ENCODE measurements around the gene ESF1.

The ESF1 gene

DNA sequence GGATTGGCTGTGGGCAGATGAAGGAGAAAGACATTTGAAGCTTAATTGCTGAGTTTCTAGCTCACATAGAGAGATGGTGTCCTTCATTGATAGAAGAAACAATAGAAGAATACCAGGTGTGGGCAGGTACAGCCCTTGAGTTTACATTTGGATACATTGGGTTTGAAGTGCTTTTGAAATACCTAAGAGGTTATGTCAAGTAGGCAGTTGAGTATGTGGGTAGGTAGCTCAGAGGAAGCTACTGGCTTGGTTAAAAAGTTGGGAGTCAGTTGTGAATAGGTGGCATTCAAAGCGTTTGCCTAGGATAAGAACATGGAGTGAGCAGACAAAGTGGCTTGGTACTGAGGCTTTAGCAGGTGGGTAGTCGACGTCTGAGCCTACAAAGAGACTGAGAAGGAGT is 25.1 kb upstream of the ESF1 start:
- Histone ChIP-seq H3K4me3 (ENCODE audit: low read depth, low read length) (no peak overlapping the region), H3K4me1 (ENCODE audit: control insufficient read depth, insufficient read depth, low read length) (no peaks in the 10 kb centered on the region), H3K27ac (ENCODE audit: extremely low read depth, low read depth, low read length) (no peak overlapping the region), H3K36me3 (ENCODE audit: control insufficient read depth in 2 of 2, insufficient read depth in 1 of 2, low read length in 2 of 2) (peaks cover 57 to 95% of the 10 kb centered on the region in 2 experiments), H3K9me3 (ENCODE audit: control insufficient read depth, insufficient read depth, low read depth, low read length) (no peaks in the 10 kb centered on the region)
- TF ChIP-seq KLF7 (tag by site-specific recombination; IDR thresholded peaks at IDR 0.05; ENCODE audit: borderline replicate concordance): no peak
- no peak for TF ChIP-seq ZNF776 (tag by site-specific recombination; IDR thresholded peaks at IDR 0.05; ENCODE audit: borderline replicate concordance)
- TF ChIP-seq ZNF391 (tag by site-specific recombination; IDR thresholded peaks at IDR 0.05; ENCODE audit: borderline replicate concordance, low read depth): no peak
- no peak for TF ChIP-seq ZNF530 (tag by site-specific recombination; IDR thresholded peaks at IDR 0.05; ENCODE audit: low read depth)
- no peak for TF ChIP-seq SETDB1 (IDR thresholded peaks at IDR 0.05; ENCODE audit: insufficient read length, low read length)
- CTCF ChIA-PET: interaction anchor here (2.0 kb wide), 1 partner anchor 10 kb away, joined by 10 read pairs; no protein-coding TSS in a partner anchor
- POLR2A ChIA-PET: no interaction called here

DNA sequence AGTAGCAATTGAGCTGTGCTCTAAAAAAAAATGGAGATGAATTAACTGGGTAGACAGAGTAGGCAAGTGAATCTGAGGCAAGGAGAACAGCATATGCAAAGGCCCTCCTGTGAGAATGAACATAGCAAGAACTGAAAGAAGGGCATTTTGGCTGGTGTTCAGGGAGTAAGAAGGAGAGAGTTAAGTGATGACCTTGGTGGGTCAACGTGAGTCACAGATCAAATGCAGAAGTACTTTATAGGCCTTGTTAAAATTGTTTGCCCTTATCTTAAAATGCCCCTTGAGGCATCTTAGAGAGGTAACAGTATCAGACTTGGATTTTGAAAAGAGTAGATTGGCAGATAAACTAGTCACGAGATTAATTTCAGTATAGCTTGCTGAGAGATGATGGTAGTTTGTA is 24.7 kb upstream of the ESF1 start:
- H3K27ac ChIP-seq (ENCODE audit: extremely low read depth, low read depth, low read length): no peak overlapping the region
- ChIA-PET CTCF (interaction anchor here (2.0 kb wide), 1 partner anchor 11 kb away, joined by 10 read pairs; no protein-coding TSS in a partner anchor), POLR2A (no interaction called here)

DNA sequence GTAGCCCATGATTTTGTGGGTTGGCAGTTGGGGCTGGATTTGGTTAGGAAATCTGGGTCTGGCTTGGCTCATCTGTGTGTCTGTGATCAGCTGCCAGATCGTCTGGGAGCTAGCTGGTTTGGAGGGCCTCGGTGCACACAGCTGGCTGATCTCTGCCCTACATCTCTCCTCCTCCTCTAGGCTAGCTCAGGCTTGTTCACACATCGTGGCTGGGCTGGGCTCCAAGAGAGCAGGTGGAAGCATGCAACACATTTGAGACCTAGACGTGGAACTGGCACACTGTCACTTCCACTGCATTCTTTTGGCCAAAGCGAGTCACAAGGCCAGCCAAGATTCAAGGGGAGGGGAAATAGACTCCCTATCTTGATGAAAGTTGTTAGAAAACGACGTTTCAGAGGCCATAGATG is 16.0 kb upstream of the ESF1 start:
- H3K4me1 ChIP-seq (ENCODE audit: control insufficient read depth, insufficient read depth, low read length): no peaks in the 10 kb centered on the region
- peaks cover 46 to 91% of the 10 kb centered on the region in 2 experiments for H3K36me3 ChIP-seq (ENCODE audit: control insufficient read depth in 2 of 2, insufficient read depth in 1 of 2, low read length in 2 of 2)
- TF ChIP-seq SCRT2 (tag by site-specific recombination; IDR thresholded peaks at IDR 0.05): peak; percentile 79
- TF ChIP-seq RBAK (tag by site-specific recombination; IDR thresholded peaks at IDR 0.05): no peak
- TF ChIP-seq PRDM1 (tag by site-specific recombination; IDR thresholded peaks at IDR 0.05): peak; percentile 78
- TF ChIP-seq, protein P1, sequence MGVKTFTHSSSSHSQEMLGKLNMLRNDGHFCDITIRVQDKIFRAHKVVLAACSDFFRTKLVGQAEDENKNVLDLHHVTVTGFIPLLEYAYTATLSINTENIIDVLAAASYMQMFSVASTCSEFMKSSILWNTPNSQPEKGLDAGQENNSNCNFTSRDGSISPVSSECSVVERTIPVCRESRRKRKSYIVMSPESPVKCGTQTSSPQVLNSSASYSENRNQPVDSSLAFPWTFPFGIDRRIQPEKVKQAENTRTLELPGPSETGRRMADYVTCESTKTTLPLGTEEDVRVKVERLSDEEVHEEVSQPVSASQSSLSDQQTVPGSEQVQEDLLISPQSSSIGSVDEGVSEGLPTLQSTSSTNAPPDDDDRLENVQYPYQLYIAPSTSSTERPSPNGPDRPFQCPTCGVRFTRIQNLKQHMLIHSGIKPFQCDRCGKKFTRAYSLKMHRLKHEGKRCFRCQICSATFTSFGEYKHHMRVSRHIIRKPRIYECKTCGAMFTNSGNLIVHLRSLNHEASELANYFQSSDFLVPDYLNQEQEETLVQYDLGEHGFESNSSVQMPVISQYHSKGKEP (tag by site-specific recombination; IDR thresholded peaks at IDR 0.05): peak; percentile 52; the same call in 1 of the 2 replicates
- 0 out of 2 replicates have a peak, but pooled peaks have one; percentile 28 for TF ChIP-seq ZNF366 (tag by site-specific recombination; conservative IDR thresholded peaks at IDR 0.05)
- no peak for TF ChIP-seq ZNF324 (tag by site-specific recombination; IDR thresholded peaks at IDR 0.05)
- TF ChIP-seq ZBTB17 (tag by site-specific recombination; IDR thresholded peaks at IDR 0.05): peak; percentile 45; the same call in 1 of the 2 replicates
- ChIA-PET POLR2A (interaction anchor here (1.0 to 1.7 kb wide), 2 partner anchors 13 to 16 kb away, joined by 3 to 5 read pairs; partner anchors contain the start of genes ESF1 and NDUFAF5), CTCF (interaction anchor here (0.6 to 1.6 kb wide), 2 partner anchors 12 to 244 kb away, joined by 4 to 8 read pairs; no protein-coding TSS in a partner anchor)
- no peak overlapping the region for H3K27ac ChIP-seq (ENCODE audit: extremely low read depth, low read depth, low read length)
- no peak overlapping the region for H3K4me3 ChIP-seq (ENCODE audit: low read depth, low read length)
- H3K9me3 ChIP-seq (ENCODE audit: control insufficient read depth, insufficient read depth, low read depth, low read length): no peaks in the 10 kb centered on the region

More for the DNA sequence above, 24.7 kb upstream of the ESF1 start:
- Histone ChIP-seq H3K36me3 (ENCODE audit: control insufficient read depth in 2 of 2, insufficient read depth in 1 of 2, low read length in 2 of 2) (peaks cover 56 to 95% of the 10 kb centered on the region in 2 experiments), H3K9me3 (ENCODE audit: control insufficient read depth, insufficient read depth, low read depth, low read length) (no peaks in the 10 kb centered on the region), H3K4me1 (ENCODE audit: control insufficient read depth, insufficient read depth, low read length) (no peaks in the 10 kb centered on the region), H3K4me3 (ENCODE audit: low read depth, low read length) (no peak overlapping the region)
- TF ChIP-seq ZNF2 (tag by site-specific recombination; IDR thresholded peaks at IDR 0.05) (no peak), ZNF792 (tag by site-specific recombination; IDR thresholded peaks at IDR 0.05) (no peak), ZNF202 (tag by site-specific recombination; IDR thresholded peaks at IDR 0.05; ENCODE audit: borderline replicate concordance) (no peak), ZNF335 (tag by site-specific recombination; conservative IDR thresholded peaks at IDR 0.05) (no peak), ZNF621 (tag by site-specific recombination; IDR thresholded peaks at IDR 0.05) (no peak), ZNF155 (tag by site-specific recombination; IDR thresholded peaks at IDR 0.05) (no peak), ZNF214 (tag by site-specific recombination; IDR thresholded peaks at IDR 0.05; ENCODE audit: borderline replicate concordance) (no peak), MYNN (tag by site-specific recombination; IDR thresholded peaks at IDR 0.05; ENCODE audit: borderline replicate concordance) (no peak)
- TF ChIP-seq, protein P2, sequence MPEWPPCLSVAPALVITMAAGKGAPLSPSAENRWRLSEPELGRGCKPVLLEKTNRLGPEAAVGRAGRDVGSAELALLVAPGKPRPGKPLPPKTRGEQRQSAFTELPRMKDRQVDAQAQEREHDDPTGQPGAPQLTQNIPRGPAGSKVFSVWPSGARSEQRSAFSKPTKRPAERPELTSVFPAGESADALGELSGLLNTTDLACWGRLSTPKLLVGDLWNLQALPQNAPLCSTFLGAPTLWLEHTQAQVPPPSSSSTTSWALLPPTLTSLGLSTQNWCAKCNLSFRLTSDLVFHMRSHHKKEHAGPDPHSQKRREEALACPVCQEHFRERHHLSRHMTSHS (tag by site-specific recombination; IDR thresholded peaks at IDR 0.05): no peak
- TF ChIP-seq, protein P3, sequence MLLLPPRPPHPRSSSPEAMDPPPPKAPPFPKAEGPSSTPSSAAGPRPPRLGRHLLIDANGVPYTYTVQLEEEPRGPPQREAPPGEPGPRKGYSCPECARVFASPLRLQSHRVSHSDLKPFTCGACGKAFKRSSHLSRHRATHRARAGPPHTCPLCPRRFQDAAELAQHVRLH (tag by site-specific recombination; IDR thresholded peaks at IDR 0.05): no peak
